HUES64 (cell line): ENCODE measurements around the gene HDAC1.
"Not testable (repeated sequence)": the region's sequence is repeated elsewhere in the genome, so short reads cannot be mapped to it uniquely, and the experiment has no call there.

Source experiments
- H3K27ac ChIP-seq: 2 replicates; pipeline ENCODE4 v1.7.0; 2013; ENCODE audit warnings: low read depth, low read length, inconsistent platforms
- H3K27me3 ChIP-seq: 2 replicates; pipeline ENCODE4 v1.6.1; 2013; ENCODE audit warnings: mild to moderate bottlenecking, low read length; ENCODE audit not compliant: insufficient read depth
- H3K36me3 ChIP-seq: 2 replicates; pipeline ENCODE4 v1.6.1; 2013; ENCODE audit warnings: mild to moderate bottlenecking, low read length; ENCODE audit not compliant: insufficient read depth
- H3K4me1 ChIP-seq: 2 replicates; pipeline ENCODE4 v1.6.1; 2013; ENCODE audit warnings: mild to moderate bottlenecking, low read length, moderate library complexity; ENCODE audit not compliant: insufficient read depth
- H3K4me3 ChIP-seq: 2 replicates; pipeline ENCODE4 v1.5.1; 2013; ENCODE audit warnings: mild to moderate bottlenecking, low read length, moderate library complexity
- H3K9ac ChIP-seq: 2 replicates; pipeline ENCODE4 v1.6.1; 2013; ENCODE audit warnings: mild to moderate bottlenecking, low read depth, low read length
- H3K9me3 ChIP-seq: 2 replicates; pipeline ENCODE4 v1.6.1; 2013; ENCODE audit warnings: low read depth, low read length; ENCODE audit not compliant: insufficient read depth
- WGBS: fragments of 150-250, 120-280 bp; methylation state at CpG from one replicate; pipeline ENCODE4 v1.1.7; 2013; ENCODE audit warnings: missing lambda C conversion rate; 5-methylcytosine and 5-hydroxymethylcytosine counted together

The HDAC1 gene

DNA sequence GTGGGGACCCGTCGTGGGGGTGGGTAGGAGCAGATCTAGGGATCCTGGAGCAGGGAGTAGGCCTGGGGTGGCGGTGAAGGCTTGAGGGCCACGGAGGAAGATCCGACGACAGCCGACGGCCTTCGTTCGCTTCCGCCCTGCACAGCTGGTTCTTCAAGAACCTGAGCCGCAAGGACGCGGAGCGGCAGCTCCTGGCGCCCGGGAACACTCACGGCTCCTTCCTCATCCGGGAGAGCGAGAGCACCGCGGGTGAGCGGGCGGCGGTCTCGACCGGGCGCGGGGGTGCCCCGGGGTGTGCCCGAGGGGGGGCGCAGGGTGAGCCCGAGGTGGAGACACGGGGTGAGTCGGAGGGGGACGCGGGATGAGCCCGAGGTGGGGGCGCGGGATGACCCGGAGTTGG is 16.5 kb upstream of the HDAC1 start:
- no peak overlapping the region for H3K27ac ChIP-seq
- 94% methylated on average over 41 of the region's 41 CpGs for WGBS

DNA sequence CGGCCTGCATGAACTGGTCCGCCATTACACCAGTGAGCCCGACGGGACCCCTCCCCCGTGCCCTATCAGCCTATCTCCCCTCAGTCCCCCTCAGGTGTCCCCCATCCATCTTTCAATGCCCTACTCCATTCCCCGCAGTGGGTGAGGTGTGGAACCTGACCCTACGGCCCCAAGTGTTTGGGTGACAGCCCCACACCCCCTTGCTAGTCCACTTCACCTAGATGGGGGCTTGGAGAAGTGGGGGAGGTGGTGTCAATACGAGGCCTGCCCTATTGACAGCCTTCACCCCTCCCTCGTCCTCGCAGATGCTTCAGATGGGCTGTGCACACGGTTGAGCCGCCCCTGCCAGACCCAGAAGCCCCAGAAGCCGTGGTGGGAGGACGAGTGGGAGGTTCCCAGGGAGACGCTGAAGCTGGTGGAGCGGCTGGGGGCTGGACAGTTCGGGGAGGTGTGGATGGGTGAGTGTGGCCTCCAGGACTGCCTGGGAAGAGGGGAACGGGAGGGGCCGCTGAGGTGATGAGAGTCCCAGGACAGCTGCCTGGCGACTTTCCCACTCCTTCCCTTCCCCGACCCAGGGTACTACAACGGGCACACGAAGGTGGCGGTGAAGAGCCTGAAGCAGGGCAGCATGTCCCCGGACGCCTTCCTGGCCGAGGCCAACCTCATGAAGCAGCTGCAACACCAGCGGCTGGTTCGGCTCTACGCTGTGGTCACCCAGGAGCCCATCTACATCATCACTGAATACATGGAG is 15.7 kb upstream of the HDAC1 start:
- WGBS, result 92% methylated on average over 30 of the region's 30 CpGs
- H3K4me3 ChIP-seq, result no peak overlapping the region
- peaks cover 16% of the 10 kb centered on the region for H3K36me3 ChIP-seq

More for the DNA sequence above, 16.5 kb upstream of the HDAC1 start:
- H3K9ac ChIP-seq, result peak overlapping the region; percentile 52
- H3K4me3 ChIP-seq, result peak overlapping the region; percentile 41
- peaks cover 10% of the 10 kb centered on the region; the same call in 1 of the 2 replicates for H3K36me3 ChIP-seq
- no peaks in the 10 kb centered on the region for H3K27me3 ChIP-seq
- peaks cover 16% of the 10 kb centered on the region for H3K4me1 ChIP-seq
- H3K9me3 ChIP-seq, result no peaks in the 10 kb centered on the region

DNA sequence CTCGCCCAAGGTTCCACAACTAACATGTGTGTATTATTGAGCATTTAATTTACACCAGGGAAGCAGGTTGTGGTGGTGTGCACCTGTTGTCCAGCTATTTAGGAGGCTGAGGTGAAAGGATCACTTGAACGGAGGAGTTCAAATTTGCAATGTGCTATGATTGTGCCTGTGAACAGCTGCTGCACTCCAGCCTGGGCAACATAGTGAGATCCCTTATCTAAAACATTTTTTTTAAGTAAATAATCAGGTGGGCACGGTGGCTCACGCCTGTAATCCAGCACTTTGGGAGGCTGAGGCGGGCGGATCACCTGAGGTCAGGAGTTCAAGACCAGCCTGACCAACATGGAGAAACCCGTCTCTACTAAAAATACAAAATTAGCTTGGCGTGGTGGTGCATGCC is 7.1 kb upstream of the HDAC1 start:
- not testable (repeated sequence) for H3K27ac ChIP-seq, H3K4me3 ChIP-seq, H3K9ac ChIP-seq, H3K9me3 ChIP-seq, H3K4me1 ChIP-seq, H3K27me3 ChIP-seq
- WGBS, result 94% methylated on average over 8 of the region's 8 CpGs
- H3K36me3 ChIP-seq, result peaks cover 21% of the 10 kb centered on the region

More for the DNA sequence above, 15.7 kb upstream of the HDAC1 start:
- Histone ChIP-seq H3K9me3 (no peaks in the 10 kb centered on the region), H3K4me1 (peaks cover 16% of the 10 kb centered on the region), H3K27me3 (no peaks in the 10 kb centered on the region), H3K27ac (no peak overlapping the region), H3K9ac (no peak overlapping the region)

DNA sequence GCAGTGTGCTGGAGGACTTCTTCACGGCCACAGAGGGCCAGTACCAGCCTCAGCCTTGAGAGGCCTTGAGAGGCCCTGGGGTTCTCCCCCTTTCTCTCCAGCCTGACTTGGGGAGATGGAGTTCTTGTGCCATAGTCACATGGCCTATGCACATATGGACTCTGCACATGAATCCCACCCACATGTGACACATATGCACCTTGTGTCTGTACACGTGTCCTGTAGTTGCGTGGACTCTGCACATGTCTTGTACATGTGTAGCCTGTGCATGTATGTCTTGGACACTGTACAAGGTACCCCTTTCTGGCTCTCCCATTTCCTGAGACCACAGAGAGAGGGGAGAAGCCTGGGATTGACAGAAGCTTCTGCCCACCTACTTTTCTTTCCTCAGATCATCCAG is 6.2 kb upstream of the HDAC1 start:
- Histone ChIP-seq H3K36me3 (peaks cover 15% of the 10 kb centered on the region), H3K9me3 (no peaks in the 10 kb centered on the region), H3K27me3 (no peaks in the 10 kb centered on the region), H3K9ac (no peak overlapping the region), H3K27ac (no peak overlapping the region), H3K4me1 (no peaks in the 10 kb centered on the region), H3K4me3 (no peak overlapping the region)
- 94% methylated on average over 3 of the region's 3 CpGs for WGBS

DNA sequence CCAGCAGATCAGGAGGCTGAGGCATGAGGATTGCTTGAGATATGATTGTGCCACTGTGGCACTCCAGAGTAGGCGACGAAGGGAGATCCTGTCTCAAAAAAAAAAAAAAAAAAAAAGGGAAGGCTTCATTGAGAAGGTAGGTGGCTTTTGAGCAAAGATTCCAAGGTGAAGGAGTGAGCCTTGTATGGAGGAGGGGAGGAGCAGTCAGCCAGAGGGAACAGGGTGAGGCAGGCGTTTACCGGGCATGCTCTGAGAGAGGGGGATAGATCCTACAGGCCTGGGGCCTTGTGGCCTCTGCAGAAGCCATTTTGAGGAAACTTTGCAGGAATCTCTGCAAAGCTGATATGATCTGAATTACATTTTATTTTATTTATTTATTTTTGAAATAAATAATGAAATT is 5.1 kb upstream of the HDAC1 start:
- Histone ChIP-seq H3K4me3 (no peak overlapping the region), H3K9me3 (no peaks in the 10 kb centered on the region), H3K27me3 (no peaks in the 10 kb centered on the region), H3K4me1 (no peaks in the 10 kb centered on the region), H3K36me3 (peaks cover 8% of the 10 kb centered on the region; the same call in 1 of the 2 replicates), H3K9ac (no peak overlapping the region), H3K27ac (no peak overlapping the region)
- 82% methylated on average over 4 of the region's 4 CpGs for WGBS

DNA sequence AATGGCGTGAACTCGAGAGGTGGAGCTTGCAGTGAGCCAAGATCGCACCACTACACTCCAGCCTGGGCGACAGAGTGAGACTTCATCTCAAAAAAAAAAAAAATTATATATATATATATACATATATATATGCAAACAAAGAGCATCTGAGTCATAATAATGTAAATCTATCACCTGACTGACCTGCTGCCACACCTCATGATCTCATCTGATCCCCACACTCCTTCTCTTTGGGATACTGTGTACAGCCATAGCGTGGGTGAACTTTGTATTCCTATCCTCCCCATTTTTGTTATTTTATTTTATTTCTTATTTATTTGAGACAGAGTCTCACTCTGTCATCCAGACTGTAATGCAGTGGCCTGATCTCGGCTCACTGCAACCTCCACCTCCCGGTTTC is 2.6 kb upstream of the HDAC1 start:
- Histone ChIP-seq H3K36me3 (peaks cover 8% of the 10 kb centered on the region; the same call in 1 of the 2 replicates), H3K4me1 (no peaks in the 10 kb centered on the region), H3K9me3 (no peaks in the 10 kb centered on the region), H3K27me3 (no peaks in the 10 kb centered on the region), H3K27ac (no peak overlapping the region), H3K4me3 (no peak overlapping the region), H3K9ac (no peak overlapping the region)
- 98% methylated on average over 4 of the region's 7 CpGs for WGBS

DNA sequence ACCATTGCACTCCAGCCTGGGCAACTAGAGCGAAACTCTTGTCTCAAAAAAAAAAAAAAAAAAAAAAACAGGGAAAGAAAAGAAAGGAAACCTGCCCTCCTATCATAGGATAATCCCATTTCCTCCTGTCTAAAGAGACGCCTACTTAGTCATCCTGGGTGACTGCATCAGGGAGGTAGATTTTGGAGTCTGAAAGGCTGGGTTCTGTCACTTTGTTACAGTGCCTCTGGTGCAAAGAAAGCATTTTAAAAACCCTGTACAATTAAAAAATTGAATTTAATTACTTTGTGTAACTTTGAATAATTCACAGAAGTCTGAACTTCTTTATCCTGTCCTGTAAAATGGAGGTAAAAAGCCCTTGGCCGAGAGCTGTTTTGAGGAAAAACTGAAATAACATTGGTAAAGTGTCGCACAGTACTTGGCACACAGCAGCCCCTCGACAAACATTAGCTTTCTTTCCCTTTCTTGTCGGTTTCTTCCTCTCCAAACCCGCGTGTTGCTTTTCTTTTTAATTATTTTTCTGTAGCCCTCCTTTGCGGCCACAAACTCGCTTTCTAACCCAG is 657 bp upstream of the HDAC1 start:
- Histone ChIP-seq H3K27me3 (no peaks in the 10 kb centered on the region), H3K4me1 (no peaks in the 10 kb centered on the region), H3K9ac (no peak overlapping the region; the same call in 1 of the 2 replicates), H3K36me3 (no peaks in the 10 kb centered on the region; the same call in 1 of the 2 replicates), H3K9me3 (no peaks in the 10 kb centered on the region), H3K27ac (no peak overlapping the region), H3K4me3 (peak overlapping the region; percentile 93)
- WGBS, result 74% methylated on average over 10 of the region's 10 CpGs

DNA sequence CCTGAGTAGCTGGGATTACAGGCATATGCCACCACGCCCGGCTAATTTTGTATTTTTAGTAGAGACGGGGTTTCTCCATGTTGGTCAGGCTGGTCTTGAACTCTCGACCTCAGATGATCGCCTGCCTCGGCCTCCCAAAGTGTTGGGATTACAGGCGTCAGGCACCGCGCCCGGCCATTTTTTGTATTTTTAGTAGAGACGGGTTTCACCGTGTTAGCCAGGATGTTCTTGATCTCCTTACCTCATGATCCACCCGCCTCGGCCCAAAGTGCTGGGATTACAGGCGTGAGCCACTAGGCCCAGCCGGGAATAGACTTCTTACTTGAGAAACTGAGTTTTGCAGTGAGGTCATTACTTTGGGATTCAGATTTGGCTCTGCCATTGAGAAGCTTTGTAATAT is 6.3 kb downstream of the HDAC1 start:
- H3K27me3 ChIP-seq, H3K9ac ChIP-seq, H3K4me1 ChIP-seq, H3K4me3 ChIP-seq, H3K27ac ChIP-seq, H3K9me3 ChIP-seq: not testable (repeated sequence)
- WGBS, result 95% methylated on average over 16 of the region's 16 CpGs
- peaks cover 18% of the 10 kb centered on the region for H3K36me3 ChIP-seq

DNA sequence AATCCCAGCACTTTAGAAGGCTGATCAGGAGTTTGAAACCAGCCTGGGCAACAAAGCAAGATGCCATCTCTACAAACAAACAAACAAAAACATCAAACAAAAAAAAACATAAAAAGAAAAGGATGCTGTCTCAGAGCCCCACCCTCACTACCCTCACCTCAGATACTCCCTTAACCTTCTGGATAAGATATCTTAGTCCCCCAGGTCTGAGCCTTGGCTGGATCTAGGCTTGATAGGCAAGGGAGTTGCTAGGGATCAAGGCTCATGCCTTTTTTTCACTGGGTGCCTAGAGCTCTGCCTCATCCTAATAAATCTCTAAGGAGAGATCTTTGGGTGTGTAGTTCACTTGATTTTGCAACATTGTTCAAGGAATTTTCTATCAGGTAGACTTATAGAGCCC is 7.4 kb downstream of the HDAC1 start:
- Histone ChIP-seq H3K4me1 (no peaks in the 10 kb centered on the region), H3K27me3 (no peaks in the 10 kb centered on the region), H3K4me3 (no peak overlapping the region), H3K9me3 (no peaks in the 10 kb centered on the region), H3K27ac (no peak overlapping the region), H3K9ac (no peak overlapping the region), H3K36me3 (peaks cover 29% of the 10 kb centered on the region)

DNA sequence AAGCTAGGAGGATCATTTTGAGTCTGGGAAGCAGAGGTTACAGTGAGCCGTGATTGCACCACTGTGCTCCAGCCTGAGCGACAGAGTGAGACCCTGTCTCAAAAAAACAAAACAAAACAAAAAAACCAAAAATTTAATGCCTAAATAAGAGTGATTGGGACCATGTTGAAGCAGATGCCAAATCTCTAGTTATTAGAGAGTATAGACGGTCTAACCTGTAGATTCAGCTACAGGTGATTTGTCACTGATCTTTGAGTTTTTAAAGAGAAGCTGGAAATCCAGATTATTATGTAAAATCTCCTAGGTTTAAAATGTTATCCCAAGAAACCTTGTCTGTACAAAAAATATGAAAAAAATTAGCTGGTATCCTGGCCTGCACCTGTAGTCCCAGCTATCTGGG is 11.5 kb downstream of the HDAC1 start:
- H3K9ac ChIP-seq, result no peak overlapping the region
- H3K27me3 ChIP-seq, result no peaks in the 10 kb centered on the region
- 93% methylated on average over 2 of the region's 3 CpGs for WGBS
- peaks cover 53% of the 10 kb centered on the region for H3K36me3 ChIP-seq
- peaks cover 5% of the 10 kb centered on the region; the same call in 1 of the 2 replicates for H3K9me3 ChIP-seq
- no peak overlapping the region for H3K27ac ChIP-seq
- no peaks in the 10 kb centered on the region for H3K4me1 ChIP-seq
- H3K4me3 ChIP-seq, result no peak overlapping the region

DNA sequence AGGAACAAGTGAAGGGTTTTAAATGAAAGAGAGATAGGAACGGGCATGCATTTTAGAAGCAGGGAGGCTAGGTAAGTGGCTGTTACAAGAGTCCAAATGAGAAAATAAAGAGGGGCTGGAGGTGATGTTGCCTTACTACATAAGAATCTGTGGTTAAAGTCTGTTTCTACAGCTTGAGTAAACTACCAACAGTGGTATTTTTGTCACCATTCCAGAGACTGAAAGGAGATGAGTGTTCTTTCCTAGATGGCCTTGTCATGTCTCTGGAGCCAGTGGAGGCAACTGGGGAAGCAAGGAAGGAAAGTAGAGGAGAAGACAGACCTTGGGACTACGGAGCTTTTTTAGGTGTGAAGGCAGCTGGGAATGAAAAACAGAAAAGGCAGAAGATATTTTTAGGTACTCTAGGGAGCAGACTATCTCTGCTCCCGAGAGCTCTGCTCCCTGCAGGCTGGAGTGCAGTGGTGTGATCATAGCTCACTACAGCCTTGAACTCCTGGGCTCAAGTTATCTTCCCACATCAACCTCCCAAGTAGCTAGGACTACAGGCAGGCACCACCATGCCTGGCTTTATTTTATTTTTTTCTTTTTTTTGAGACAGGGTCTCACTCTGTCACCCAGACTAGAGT is 12.2 kb downstream of the HDAC1 start:
- Histone ChIP-seq H3K36me3 (peaks cover 53% of the 10 kb centered on the region), H3K4me1 (no peaks in the 10 kb centered on the region), H3K9ac (no peak overlapping the region), H3K27ac (no peak overlapping the region), H3K9me3 (peaks cover 5% of the 10 kb centered on the region; the same call in 1 of the 2 replicates), H3K4me3 (no peak overlapping the region), H3K27me3 (no peaks in the 10 kb centered on the region)
- WGBS, result 95% methylated on average over 3 of the region's 3 CpGs
